NB4 (cell line): Measurements from ENCODE around the gene XYLT1.

ENCODE experiments used
- MYC ChIP-seq: IDR thresholded peaks from 2 replicates; pipeline ENCODE4 v1.6.1; 2011; ENCODE audit warnings: low read depth, low read length
- POLR2A ChIP-seq: IDR thresholded peaks from 2 replicates; pipeline ENCODE4 v1.6.1; 2011; ENCODE audit warnings: mild to moderate bottlenecking; ENCODE audit not compliant: insufficient read length; ENCODE audit errors: extremely low read depth
- TF ChIP-seq, protein P1 (sequence below): IDR thresholded peaks from one replicate; pipeline ENCODE4 v1.5.1; 2012; ENCODE audit warnings: low read depth, low read length
- TF ChIP-seq, protein P2 (sequence below): IDR thresholded peaks from 2 replicates; pipeline ENCODE4 v1.6.1; 2011; ENCODE audit warnings: low read depth, low read length

DNA sequence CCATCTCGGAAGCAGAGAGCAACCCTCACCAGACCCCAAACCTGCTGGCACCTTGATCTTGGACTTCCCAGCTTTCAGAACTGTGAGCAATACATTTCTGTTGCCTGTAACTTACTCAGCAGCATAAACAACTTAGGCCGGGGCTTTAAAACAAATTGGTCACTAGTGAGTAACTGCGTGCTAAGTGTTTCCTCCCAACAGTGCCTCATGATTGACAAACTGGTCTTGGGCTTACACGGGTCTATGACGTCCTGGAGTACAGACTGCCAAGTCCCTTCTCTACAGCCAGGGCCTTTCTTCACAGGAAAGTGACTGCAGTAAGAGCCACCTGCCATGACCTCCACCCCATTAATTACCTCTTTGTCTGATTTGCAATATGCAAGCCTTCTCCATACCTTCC lies 136.7 kb downstream of the XYLT1 start:
- TF ChIP-seq, protein P1, sequence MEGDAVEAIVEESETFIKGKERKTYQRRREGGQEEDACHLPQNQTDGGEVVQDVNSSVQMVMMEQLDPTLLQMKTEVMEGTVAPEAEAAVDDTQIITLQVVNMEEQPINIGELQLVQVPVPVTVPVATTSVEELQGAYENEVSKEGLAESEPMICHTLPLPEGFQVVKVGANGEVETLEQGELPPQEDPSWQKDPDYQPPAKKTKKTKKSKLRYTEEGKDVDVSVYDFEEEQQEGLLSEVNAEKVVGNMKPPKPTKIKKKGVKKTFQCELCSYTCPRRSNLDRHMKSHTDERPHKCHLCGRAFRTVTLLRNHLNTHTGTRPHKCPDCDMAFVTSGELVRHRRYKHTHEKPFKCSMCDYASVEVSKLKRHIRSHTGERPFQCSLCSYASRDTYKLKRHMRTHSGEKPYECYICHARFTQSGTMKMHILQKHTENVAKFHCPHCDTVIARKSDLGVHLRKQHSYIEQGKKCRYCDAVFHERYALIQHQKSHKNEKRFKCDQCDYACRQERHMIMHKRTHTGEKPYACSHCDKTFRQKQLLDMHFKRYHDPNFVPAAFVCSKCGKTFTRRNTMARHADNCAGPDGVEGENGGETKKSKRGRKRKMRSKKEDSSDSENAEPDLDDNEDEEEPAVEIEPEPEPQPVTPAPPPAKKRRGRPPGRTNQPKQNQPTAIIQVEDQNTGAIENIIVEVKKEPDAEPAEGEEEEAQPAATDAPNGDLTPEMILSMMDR, result no peak
- TF ChIP-seq POLR2A (no peak), MYC (no peak)
- TF ChIP-seq, protein P2, sequence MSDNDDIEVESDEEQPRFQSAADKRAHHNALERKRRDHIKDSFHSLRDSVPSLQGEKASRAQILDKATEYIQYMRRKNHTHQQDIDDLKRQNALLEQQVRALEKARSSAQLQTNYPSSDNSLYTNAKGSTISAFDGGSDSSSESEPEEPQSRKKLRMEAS, result no peak
